ENCODE data around the gene ZSCAN21. TPM values are rescaled to one million over a fixed set of nuclear protein-coding genes. Genes with fewer than 3 reads are reported as not detected.

The ZSCAN21 gene
- total RNA-seq, 2 experiments from 2014 or later: 5.6 to 7.5 TPM

- peaks cover 10% of the 10 kb centered on the region for H3K4me1 ChIP-seq (ENCODE audit: insufficient read depth, low read length, poor library complexity, severe bottlenecking)
- H3K9me2 ChIP-seq (ENCODE audit: insufficient read depth, low read length): no peaks in the 10 kb centered on the region
- H3K27ac ChIP-seq (ENCODE audit: low read depth, low read length, poor library complexity, severe bottlenecking): no peak overlapping the region
- POLR2A ChIA-PET: interaction anchor here (0.9 to 1.0 kb wide), 2 partner anchors 21 to 36 kb away, joined by 3 read pairs; partner anchors contain the start of gene ZKSCAN1
- TF ChIP-seq CTCF (conservative IDR thresholded peaks at IDR 0.05; ENCODE audit: low read length): no peak
- no peak for TF ChIP-seq EZH2phosphoT487 (IDR thresholded peaks at IDR 0.05; ENCODE audit: borderline replicate concordance, low read depth, low read length)
- CTCF ChIA-PET (ENCODE audit: unreplicated experiment): no interaction called here
- no peaks in the 10 kb centered on the region for H3K36me3 ChIP-seq (ENCODE audit: insufficient read depth, low read length)
- H3K4me2 ChIP-seq (ENCODE audit: low read length): no peak overlapping the region
- no peaks in the 10 kb centered on the region for H4K20me1 ChIP-seq (ENCODE audit: insufficient read depth, low read length)
- no peak for DNase-seq (ENCODE audit: low spot score)
- BruUV-seq (replicated peaks): no TSS peak
- intact Hi-C loops (cut with micrococcal nuclease; ENCODE audit: unreplicated experiment): loop anchor here (5.0 kb wide), 2 partner anchors 59 to 139 kb away; no protein-coding TSS in a partner anchor
- no peak overlapping the region for H2AFZ ChIP-seq (ENCODE audit: low read length)
- no peak overlapping the region for H3K4me3 ChIP-seq (ENCODE audit: low read depth, low read length, poor library complexity, severe bottlenecking)
- no peaks in the 10 kb centered on the region for H3K9me3 ChIP-seq (ENCODE audit: low read length)
- no peaks in the 10 kb centered on the region; the same call in 1 of the 2 replicates for H3K79me2 ChIP-seq (ENCODE audit: insufficient read depth, low read depth, low read length)
These were observed 2.0 kb downstream of the ZSCAN21 start for GRCh38 chr7:100051611-100052010.

DNA sequence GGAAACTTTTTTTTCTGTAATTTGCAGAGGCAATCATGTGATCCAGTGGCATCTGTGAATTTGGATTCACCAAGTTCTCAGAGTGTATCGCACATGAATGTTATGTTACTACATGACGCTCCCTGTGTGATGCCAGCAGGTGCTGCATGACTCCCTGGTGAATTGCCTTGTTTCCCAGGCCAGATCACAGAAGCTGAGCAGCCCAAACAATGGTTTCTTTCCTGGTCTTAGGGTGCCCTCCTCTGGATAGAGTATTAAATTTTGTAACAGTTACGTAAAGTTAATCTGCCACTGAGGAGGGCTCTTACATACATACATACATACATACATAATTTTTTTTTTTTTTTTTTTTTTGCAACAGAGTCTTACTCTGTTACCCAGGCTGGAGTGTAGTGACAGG lies 3.6 kb downstream of the ZSCAN21 start:
- Histone ChIP-seq H2AFZ (ENCODE audit: low read length) (no peak overlapping the region), H3K27ac (ENCODE audit: low read depth, low read length, poor library complexity, severe bottlenecking) (no peak overlapping the region), H3K9me2 (ENCODE audit: insufficient read depth, low read length) (no peaks in the 10 kb centered on the region), H3K4me3 (ENCODE audit: low read depth, low read length, poor library complexity, severe bottlenecking) (no peak overlapping the region), H3K36me3 (ENCODE audit: insufficient read depth, low read length) (peaks cover 14% of the 10 kb centered on the region), H3K79me2 (ENCODE audit: insufficient read depth, low read depth, low read length) (no peaks in the 10 kb centered on the region; the same call in 1 of the 2 replicates), H3K9me3 (ENCODE audit: low read length) (no peaks in the 10 kb centered on the region), H3K4me1 (ENCODE audit: insufficient read depth, low read length, poor library complexity, severe bottlenecking) (peaks cover 10% of the 10 kb centered on the region), H3K4me2 (ENCODE audit: low read length) (no peak overlapping the region), H4K20me1 (ENCODE audit: insufficient read depth, low read length) (no peaks in the 10 kb centered on the region)
- BruUV-seq (replicated peaks): no TSS peak
- ChIA-PET CTCF (ENCODE audit: unreplicated experiment) (no interaction called here), POLR2A (interaction anchor here (0.6 to 1.0 kb wide), 3 partner anchors 26 to 1193 kb away, joined by 4 to 8 read pairs (median 6); no protein-coding TSS in a partner anchor)
- intact Hi-C loops (cut with micrococcal nuclease; ENCODE audit: unreplicated experiment): loop anchor here (5.0 kb wide), 2 partner anchors 61 to 141 kb away; no protein-coding TSS in a partner anchor
- TF ChIP-seq CTCF (conservative IDR thresholded peaks at IDR 0.05; ENCODE audit: low read length) (peak; percentile 71), EZH2phosphoT487 (IDR thresholded peaks at IDR 0.05; ENCODE audit: borderline replicate concordance, low read depth, low read length) (no peak)
- peak; percentile 69 for DNase-seq (ENCODE audit: low spot score)

GRCh38 chr7:100057006-100057405 lies 7.4 kb downstream of the ZSCAN21 start:
- no peaks in the 10 kb centered on the region for H3K79me2 ChIP-seq (ENCODE audit: insufficient read depth, low read depth, low read length)
- TF ChIP-seq CTCF (conservative IDR thresholded peaks at IDR 0.05; ENCODE audit: low read length): no peak
- TF ChIP-seq EZH2phosphoT487 (IDR thresholded peaks at IDR 0.05; ENCODE audit: borderline replicate concordance, low read depth, low read length): no peak
- H3K9me3 ChIP-seq (ENCODE audit: low read length): no peaks in the 10 kb centered on the region
- CTCF ChIA-PET (ENCODE audit: unreplicated experiment): no interaction called here
- POLR2A ChIA-PET: no interaction called here
- no peaks in the 10 kb centered on the region for H3K9me2 ChIP-seq (ENCODE audit: insufficient read depth, low read length)
- no peak for DNase-seq (ENCODE audit: low spot score)
- intact Hi-C loops (cut with micrococcal nuclease; ENCODE audit: unreplicated experiment): no loop called here
- H3K27ac ChIP-seq (ENCODE audit: low read depth, low read length, poor library complexity, severe bottlenecking): no peak overlapping the region
- no TSS peak for BruUV-seq (replicated peaks)
- no peak overlapping the region for H3K4me2 ChIP-seq (ENCODE audit: low read length)
- H3K36me3 ChIP-seq (ENCODE audit: insufficient read depth, low read length): peaks cover 32% of the 10 kb centered on the region
- H2AFZ ChIP-seq (ENCODE audit: low read length): no peak overlapping the region
- H4K20me1 ChIP-seq (ENCODE audit: insufficient read depth, low read length): no peaks in the 10 kb centered on the region
- H3K4me1 ChIP-seq (ENCODE audit: insufficient read depth, low read length, poor library complexity, severe bottlenecking): peaks cover 6% of the 10 kb centered on the region
- no peak overlapping the region for H3K4me3 ChIP-seq (ENCODE audit: low read depth, low read length, poor library complexity, severe bottlenecking)
